ENCODE measurements around the gene CLEC4C. TPM values are rescaled to one million over a fixed set of nuclear protein-coding genes. Genes with fewer than 3 reads are reported as not detected.

The CLEC4C gene
- total and polyA plus RNA-seq, 2 of the 4 experiments (the other 2 are of a cell fraction) = not detected

DNA sequence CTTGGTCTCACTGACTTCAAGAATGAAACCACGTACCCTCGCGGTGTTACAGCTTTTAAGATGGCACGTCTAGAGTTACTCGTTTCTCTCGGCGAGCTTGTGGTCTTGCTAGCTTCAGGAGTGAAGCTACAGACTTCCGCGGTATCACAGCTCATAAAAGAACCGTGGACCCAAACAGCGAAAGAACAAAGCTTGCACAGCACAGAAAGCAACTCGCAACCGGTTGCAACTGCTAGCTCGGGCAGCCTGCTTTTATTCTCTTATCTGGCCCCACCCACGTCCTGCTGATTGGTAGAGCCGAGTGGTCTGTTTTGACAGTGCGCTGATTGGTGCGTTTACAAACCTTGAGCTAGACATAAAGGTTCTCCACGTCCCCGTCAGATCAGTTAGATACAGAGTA lies 4.2 kb upstream of the CLEC4C start:
- Histone ChIP-seq H3K4me1 (ENCODE audit: control insufficient read depth, insufficient read depth, low read length) (no peaks in the 10 kb centered on the region), H2AK9ac (replicated peaks; ENCODE audit: low read depth, low read length, poor library complexity) (no peak overlapping the region), H2BK20ac (ENCODE audit: low read depth, low read length) (no peak overlapping the region), H3K36me3 (ENCODE audit: control insufficient read depth, insufficient read depth, low read length) (no peaks in the 10 kb centered on the region), H4K20me1 (ENCODE audit: insufficient read depth, low read length) (no peaks in the 10 kb centered on the region), H3K4me2 (ENCODE audit: low read depth, low read length) (no peak overlapping the region), H3K18ac (ENCODE audit: low read depth, low read length) (no peak overlapping the region), H4K8ac (ENCODE audit: low read depth in 2 of 2, low read length in 2 of 2) (no peak overlapping the region), H3K4me3 (ENCODE audit: insufficient read depth, low read depth, low read length) (no peak overlapping the region), H3K4ac (ENCODE audit: low read depth, low read length) (no peak overlapping the region), H3K79me1 (ENCODE audit: low read depth in 1 of 2, low read length in 2 of 2) (no peaks in the 10 kb centered on the region), H3K27ac (ENCODE audit: insufficient read depth, low read length) (no peak overlapping the region), H2BK15ac (ENCODE audit: low read depth, low read length) (no peak overlapping the region), H3K23ac (ENCODE audit: low read depth, low read length) (no peak overlapping the region), H2BK120ac (ENCODE audit: low read depth, low read length) (no peak overlapping the region), H3K9me3 (ENCODE audit: control insufficient read depth, insufficient read depth, low read length) (peaks cover 9% of the 10 kb centered on the region), H2AK5ac (ENCODE audit: low read depth, low read length) (no peak overlapping the region), H4K91ac (ENCODE audit: insufficient read depth, low read depth, low read length) (no peak overlapping the region), H4K5ac (ENCODE audit: low read depth, low read length) (no peak overlapping the region), H3K27me3 (ENCODE audit: control insufficient read depth, insufficient read depth, low read length) (no peaks in the 10 kb centered on the region), H3K9me1 (ENCODE audit: insufficient read depth, low read length) (no peaks in the 10 kb centered on the region), H2AFZ (replicated peaks; ENCODE audit: low read length, poor library complexity) (no peak overlapping the region), H2BK5ac (ENCODE audit: low read depth, low read length, poor library complexity, severe bottlenecking) (no peak overlapping the region), H3K56ac (ENCODE audit: extremely low read depth, insufficient read depth, low read length) (no peak overlapping the region), H3K9ac (ENCODE audit: low read depth, low read length) (no peak overlapping the region), H3K14ac (replicated peaks; ENCODE audit: low read depth, low read length) (no peak overlapping the region)
- no TSS peak for BruUV-seq (replicated peaks)
- intact Hi-C loops (cut with micrococcal nuclease) (no loop called here), dilution Hi-C loops (cut with HindIII; ENCODE audit: low sequenced_read_pairs, unreplicated experiment) (no loop called here), in situ Hi-C loops (cut with MboI; ENCODE audit: low sequenced_read_pairs) (no loop called here)
- no peak for DNase-seq
- POLR2A ChIA-PET (ENCODE audit: unreplicated experiment) = no interaction called here
- no peak for ATAC-seq (ENCODE audit: low read depth)
- WGBS, 2 experiments (ENCODE audit: extremely low coverage in 2 of 2, insufficient read length in 1 of 2) = 73% methylated on average over 20 of the region's 20 CpGs; no CpG with 5 or more reads in 1 of the 2 experiments
- TF ChIP-seq NFE2L2 (IDR thresholded peaks at IDR 0.05; ENCODE audit: low read depth, low read length) = no peak
- CTCF ChIA-PET = no interaction called here

Measured in IMR-90 (cell line).